AG04450 (cell line): ENCODE results near the gene SLC13A4. TPM values are rescaled to one million over a fixed set of nuclear protein-coding genes. Genes with fewer than 3 reads are reported as not detected.

Experiments used
- CTCF ChIA-PET: fragments of 300-600, 350-600 bp; formaldehyde crosslinking; extraction: SDS; loops from one replicate; lab custom pipeline; 2022; ENCODE audit warnings: antibody characterized with exemption, inconsistent platforms; lab: Charles Lee
- POLR2A ChIA-PET: fragments of 350-600 bp; formaldehyde crosslinking; extraction: SDS; loops from one replicate; lab custom pipeline; 2021; ENCODE audit warnings: antibody characterized with exemption, inconsistent platforms; lab: Yijun Ruan, JAX
- DNase-seq: peaks from one replicate; pipeline ENCODE4 v3.0.0-alpha.2; 2011; ENCODE audit warnings: low read depth, low spot score
- H3K27ac ChIP-seq: one replicate; pipeline ENCODE4 v1.5.1; 2012; ENCODE audit warnings: low read depth, low read length, control low read depth
- H3K27me3 ChIP-seq: one replicate; pipeline ENCODE4 v1.6.0; 2012; ENCODE audit warnings: low read length; ENCODE audit not compliant: control insufficient read depth, insufficient read depth
- H3K4me3 ChIP-seq: 2 replicates; pipeline ENCODE4 v1.5.1; 2011; ENCODE audit warnings: mild to moderate bottlenecking, low read depth, low read length, control low read depth
- H3K9me3 ChIP-seq: 2 replicates; pipeline ENCODE4 v1.5.1; 2012; ENCODE audit warnings: low read length; ENCODE audit not compliant: control insufficient read depth, insufficient read depth
- CTCF ChIP-seq: IDR thresholded peaks from 2 replicates; pipeline ENCODE4 v1.5.1; 2011; ENCODE audit warnings: low read depth, low read length, control low read depth, inconsistent platforms
- polyA plus RNA-seq: library from polyadenylated mRNA; depleted of rRNA; stranded (reverse); fragments of >200 nt; gene quantifications from 2 replicates; pipeline ENCODE4 v1.2.3, GENCODE V29; 2011

The SLC13A4 gene
- polyA plus RNA-seq, 1 experiment: 0.09 TPM

- no peak overlapping the region for H3K4me3 ChIP-seq
- ChIA-PET POLR2A (no interaction called here), CTCF (interaction anchor here (1.1 kb wide), 1 partner anchor 32 kb away, joined by 3 read pairs; no protein-coding TSS in a partner anchor)
- H3K27me3 ChIP-seq: peaks cover 7% of the 10 kb centered on the region
- H3K9me3 ChIP-seq: no peaks in the 10 kb centered on the region
- DNase-seq: no peak
- H3K27ac ChIP-seq: peak overlapping the region; percentile 11
- TF ChIP-seq CTCF: no peak
Observed at GRCh38 chr7:135769005-135769802, 41.2 kb upstream of the SLC13A4 start.

- TF ChIP-seq CTCF: no peak
- no peak for DNase-seq
- CTCF ChIA-PET: no interaction called here
- peaks cover 7% of the 10 kb centered on the region for H3K27me3 ChIP-seq
- H3K4me3 ChIP-seq: no peak overlapping the region
- POLR2A ChIA-PET: no interaction called here
- H3K27ac ChIP-seq: no peak overlapping the region
- H3K9me3 ChIP-seq: no peaks in the 10 kb centered on the region
Observed at GRCh38 chr7:135768467-135768866, 40.5 kb upstream of the SLC13A4 start.

GRCh38 chr7:135768064-135768463, 40.1 kb upstream of the SLC13A4 start:
- H3K9me3 ChIP-seq: no peaks in the 10 kb centered on the region
- TF ChIP-seq CTCF: no peak
- ChIA-PET POLR2A (no interaction called here), CTCF (no interaction called here)
- DNase-seq: no peak
- no peak overlapping the region for H3K4me3 ChIP-seq
- H3K27me3 ChIP-seq: peaks cover 7% of the 10 kb centered on the region
- H3K27ac ChIP-seq: no peak overlapping the region

GRCh38 chr7:135763261-135763660, 35.3 kb upstream of the SLC13A4 start:
- peaks cover 7% of the 10 kb centered on the region for H3K27me3 ChIP-seq
- ChIA-PET POLR2A (no interaction called here), CTCF (no interaction called here)
- H3K4me3 ChIP-seq: no peak overlapping the region
- H3K27ac ChIP-seq: no peak overlapping the region
- no peaks in the 10 kb centered on the region for H3K9me3 ChIP-seq
- TF ChIP-seq CTCF: no peak
- no peak for DNase-seq

GRCh38 chr7:135761751-135762488, 33.9 kb upstream of the SLC13A4 start:
- no peak for DNase-seq
- peak overlapping the region; percentile 31 for H3K27ac ChIP-seq
- 0 out of 2 replicates have a peak, but pooled peaks cover 3% of the 10 kb centered on the region for H3K9me3 ChIP-seq
- peaks cover under 1% of the 10 kb centered on the region for H3K27me3 ChIP-seq
- ChIA-PET POLR2A (interaction anchor here (1.0 kb wide), 1 partner anchor 17 kb away, joined by 3 read pairs; no protein-coding TSS in a partner anchor), CTCF (no interaction called here)
- no peak overlapping the region for H3K4me3 ChIP-seq
- TF ChIP-seq CTCF: no peak
